ENCODE results near the gene CPNE4.

The CPNE4 gene

DNA sequence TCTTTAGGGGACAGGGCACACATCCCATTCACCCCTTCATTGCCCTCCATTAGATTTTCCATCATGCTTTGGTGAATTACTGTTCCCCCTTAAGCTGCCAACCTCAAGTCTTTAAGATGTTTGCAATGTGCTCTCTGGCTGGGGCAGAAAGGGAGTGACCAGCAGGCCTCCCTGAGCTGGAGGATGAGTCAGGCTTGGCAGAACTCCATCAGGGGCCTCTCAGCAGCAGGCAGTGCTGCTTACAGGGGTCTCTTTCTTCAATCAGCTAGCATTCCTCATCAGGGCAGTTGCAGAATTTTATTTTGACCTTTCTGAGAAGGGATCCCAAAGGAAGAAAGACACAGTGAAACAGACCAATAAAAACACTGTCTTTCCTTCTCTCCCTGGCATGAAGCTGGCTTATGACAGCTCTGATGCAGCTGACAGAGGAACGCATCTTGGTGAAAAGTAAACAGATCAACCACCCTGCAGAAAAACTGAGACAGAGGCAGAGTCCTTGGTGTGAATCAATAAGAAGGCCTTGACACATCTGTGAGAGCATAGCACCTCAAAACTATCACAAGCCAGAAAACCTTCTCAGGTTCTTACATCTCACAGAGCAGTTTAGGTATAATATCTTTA lies 443.3 kb downstream of the CPNE4 start:
- Histone ChIP-seq H3K9ac (ENCODE audit: low read depth, low read length) (no peak overlapping the region), H3K9me3 (replicated peaks; ENCODE audit: low read length) (no peaks in the 10 kb centered on the region), H3K4me2 (ENCODE audit: low read length) (no peak overlapping the region), H3K27me3 (ENCODE audit: control insufficient read depth, insufficient read depth, low read length) (no peaks in the 10 kb centered on the region), H3K4me3 (ENCODE audit: low read length) (no peak overlapping the region), H3K4me1 (ENCODE audit: control insufficient read depth, insufficient read depth, low read length) (peaks cover 9% of the 10 kb centered on the region), H3K36me3 (ENCODE audit: insufficient read depth, low read length) (no peaks in the 10 kb centered on the region)

DNA sequence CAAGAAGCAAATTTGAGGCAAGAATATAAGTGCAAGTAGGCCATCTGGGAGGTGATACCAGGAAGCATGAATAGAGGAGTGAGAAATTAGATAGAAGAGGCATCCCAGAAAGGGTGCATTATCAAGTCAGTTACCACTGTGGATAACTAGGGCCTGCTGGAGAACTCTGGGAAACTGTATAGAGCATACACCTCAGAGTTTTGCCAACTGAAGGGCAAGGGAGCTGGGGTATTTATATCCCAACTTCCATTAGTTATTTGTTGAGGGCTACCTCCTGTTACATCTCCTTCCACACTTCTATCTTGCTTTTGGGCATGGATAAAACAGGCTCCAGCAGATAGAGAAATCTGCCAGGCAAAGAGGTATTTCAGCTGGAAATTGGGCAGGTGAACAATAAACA lies 448.5 kb downstream of the CPNE4 start:
- no peaks in the 10 kb centered on the region for H3K27me3 ChIP-seq (ENCODE audit: control insufficient read depth, insufficient read depth, low read length)
- no peak overlapping the region for H3K4me3 ChIP-seq (ENCODE audit: low read length)
- no peaks in the 10 kb centered on the region for H3K9me3 ChIP-seq (replicated peaks; ENCODE audit: low read length)
- H3K4me1 ChIP-seq (ENCODE audit: control insufficient read depth, insufficient read depth, low read length) = peaks cover 5% of the 10 kb centered on the region
- no peak overlapping the region for H3K4me2 ChIP-seq (ENCODE audit: low read length)
- H3K9ac ChIP-seq (ENCODE audit: low read depth, low read length) = no peak overlapping the region
- no peaks in the 10 kb centered on the region for H3K36me3 ChIP-seq (ENCODE audit: insufficient read depth, low read length)

DNA sequence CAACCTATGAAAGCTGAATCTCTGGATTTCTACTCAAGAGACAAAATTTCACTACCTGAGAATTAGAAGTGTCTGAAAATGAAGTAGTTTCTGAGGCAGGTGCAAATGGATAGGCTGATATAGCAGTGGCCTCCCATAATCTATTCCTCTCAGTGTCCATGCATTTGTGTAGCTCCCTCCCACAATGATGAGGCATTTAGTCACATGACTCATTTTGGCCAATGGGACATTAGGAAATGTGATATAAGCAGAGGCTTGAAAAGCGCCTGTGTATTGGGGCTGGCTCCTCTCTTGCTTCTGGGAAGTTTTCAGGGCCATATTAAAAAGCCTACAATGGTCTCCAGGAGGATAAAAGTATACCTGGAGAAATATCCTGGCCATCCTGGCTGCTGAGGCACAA lies 452.4 kb downstream of the CPNE4 start:
- Histone ChIP-seq H3K9ac (ENCODE audit: low read depth, low read length) (no peak overlapping the region), H3K4me2 (ENCODE audit: low read length) (no peak overlapping the region), H3K4me3 (ENCODE audit: low read length) (no peak overlapping the region), H3K9me3 (replicated peaks; ENCODE audit: low read length) (no peaks in the 10 kb centered on the region), H3K4me1 (ENCODE audit: control insufficient read depth, insufficient read depth, low read length) (no peaks in the 10 kb centered on the region), H3K27me3 (ENCODE audit: control insufficient read depth, insufficient read depth, low read length) (no peaks in the 10 kb centered on the region), H3K36me3 (ENCODE audit: insufficient read depth, low read length) (no peaks in the 10 kb centered on the region)

DNA sequence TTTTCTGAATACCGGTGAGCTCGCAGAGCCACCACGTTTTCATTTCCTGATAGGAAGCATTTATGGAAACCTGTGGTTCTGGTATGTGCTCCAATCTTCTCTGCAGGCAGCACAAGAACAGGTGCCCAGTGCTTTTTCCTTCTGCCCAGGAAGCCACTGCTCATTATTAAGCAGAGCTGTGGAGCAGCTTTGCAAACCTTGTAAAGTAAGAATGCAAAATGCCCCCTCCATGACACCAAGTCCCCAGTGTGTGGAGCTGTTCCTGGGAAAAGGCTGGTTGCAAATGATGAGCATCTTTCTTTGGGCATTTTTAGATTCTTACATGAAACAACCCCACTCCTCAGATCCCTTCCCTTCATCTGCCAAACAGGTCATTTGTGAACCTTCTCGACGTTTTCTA lies 466.4 kb downstream of the CPNE4 start:
- Histone ChIP-seq H3K9ac (ENCODE audit: low read depth, low read length) (no peak overlapping the region), H3K4me2 (ENCODE audit: low read length) (no peak overlapping the region), H3K9me3 (replicated peaks; ENCODE audit: low read length) (no peaks in the 10 kb centered on the region), H3K27me3 (ENCODE audit: control insufficient read depth, insufficient read depth, low read length) (no peaks in the 10 kb centered on the region), H3K4me1 (ENCODE audit: control insufficient read depth, insufficient read depth, low read length) (no peaks in the 10 kb centered on the region), H3K4me3 (ENCODE audit: low read length) (no peak overlapping the region), H3K36me3 (ENCODE audit: insufficient read depth, low read length) (no peaks in the 10 kb centered on the region)

DNA sequence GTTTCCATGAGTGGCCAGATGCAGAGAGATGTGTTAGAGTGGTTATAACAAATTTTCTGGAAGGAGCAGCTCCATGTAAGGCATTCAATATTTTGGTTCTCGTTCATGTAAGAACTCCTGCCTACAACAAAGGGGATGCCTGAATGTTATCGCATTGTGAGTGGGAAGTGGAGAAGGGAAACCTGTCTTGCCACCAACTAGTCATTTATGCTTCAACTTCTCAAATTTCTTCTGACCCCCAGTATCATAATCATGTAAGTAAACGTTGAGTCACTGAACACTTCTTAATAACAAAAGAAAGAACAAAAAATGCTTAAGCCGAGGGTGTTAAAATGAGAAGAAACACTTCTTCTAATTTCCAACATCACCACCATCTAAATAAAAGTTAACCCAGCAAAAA lies 470.0 kb downstream of the CPNE4 start:
- Histone ChIP-seq H3K36me3 (ENCODE audit: insufficient read depth, low read length) (no peaks in the 10 kb centered on the region), H3K9me3 (replicated peaks; ENCODE audit: low read length) (no peaks in the 10 kb centered on the region), H3K9ac (ENCODE audit: low read depth, low read length) (no peak overlapping the region), H3K4me2 (ENCODE audit: low read length) (no peak overlapping the region), H3K4me3 (ENCODE audit: low read length) (no peak overlapping the region), H3K27me3 (ENCODE audit: control insufficient read depth, insufficient read depth, low read length) (peaks cover 4% of the 10 kb centered on the region), H3K4me1 (ENCODE audit: control insufficient read depth, insufficient read depth, low read length) (no peaks in the 10 kb centered on the region)

DNA sequence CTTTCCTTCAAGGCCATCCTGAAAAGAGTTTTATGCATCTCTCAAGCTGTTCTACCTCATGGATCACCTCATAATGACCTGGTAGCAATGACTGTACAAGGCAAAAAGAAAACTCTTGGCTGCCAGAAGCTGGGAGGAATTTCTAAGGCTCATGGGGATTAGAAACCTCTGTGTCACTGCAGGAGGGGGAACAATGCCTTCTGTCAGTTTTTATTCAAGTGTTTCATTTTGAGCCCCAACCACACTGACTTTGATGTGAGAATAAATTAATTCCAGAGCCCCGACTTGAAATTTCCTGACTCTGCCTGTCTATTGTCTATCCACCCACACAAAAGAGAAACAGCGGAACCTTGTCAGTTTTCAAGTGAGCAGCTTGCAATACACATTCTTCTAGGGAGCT lies 473.3 kb downstream of the CPNE4 start:
- Histone ChIP-seq H3K9me3 (replicated peaks; ENCODE audit: low read length) (no peaks in the 10 kb centered on the region), H3K27me3 (ENCODE audit: control insufficient read depth, insufficient read depth, low read length) (peaks cover 4% of the 10 kb centered on the region), H3K36me3 (ENCODE audit: insufficient read depth, low read length) (no peaks in the 10 kb centered on the region), H3K9ac (ENCODE audit: low read depth, low read length) (no peak overlapping the region), H3K4me2 (ENCODE audit: low read length) (no peak overlapping the region), H3K4me1 (ENCODE audit: control insufficient read depth, insufficient read depth, low read length) (no peaks in the 10 kb centered on the region), H3K4me3 (ENCODE audit: low read length) (no peak overlapping the region)

DNA sequence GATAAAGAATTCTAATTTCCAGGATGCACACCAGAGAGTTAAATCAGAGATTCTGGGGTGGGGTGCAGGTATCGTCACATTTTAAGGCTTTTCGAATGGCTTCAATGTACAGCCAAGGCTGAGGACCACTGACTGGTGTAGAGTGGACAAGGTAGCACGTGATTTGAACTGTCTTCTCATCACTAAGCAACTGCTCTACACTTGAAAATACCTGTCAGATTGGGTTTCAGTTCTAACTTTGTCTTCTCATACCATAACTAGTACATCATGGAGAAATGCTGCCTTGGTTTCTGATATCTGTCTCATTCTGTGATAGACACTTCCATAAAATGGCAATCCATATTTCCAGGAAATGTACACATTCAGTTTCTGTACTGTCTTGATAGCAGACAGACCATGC lies 474.0 kb downstream of the CPNE4 start:
- H3K36me3 ChIP-seq (ENCODE audit: insufficient read depth, low read length) = no peaks in the 10 kb centered on the region
- no peaks in the 10 kb centered on the region for H3K9me3 ChIP-seq (replicated peaks; ENCODE audit: low read length)
- H3K27me3 ChIP-seq (ENCODE audit: control insufficient read depth, insufficient read depth, low read length) = peaks cover 4% of the 10 kb centered on the region
- no peaks in the 10 kb centered on the region for H3K4me1 ChIP-seq (ENCODE audit: control insufficient read depth, insufficient read depth, low read length)
- H3K4me2 ChIP-seq (ENCODE audit: low read length) = no peak overlapping the region
- H3K9ac ChIP-seq (ENCODE audit: low read depth, low read length) = no peak overlapping the region
- no peak overlapping the region for H3K4me3 ChIP-seq (ENCODE audit: low read length)

DNA sequence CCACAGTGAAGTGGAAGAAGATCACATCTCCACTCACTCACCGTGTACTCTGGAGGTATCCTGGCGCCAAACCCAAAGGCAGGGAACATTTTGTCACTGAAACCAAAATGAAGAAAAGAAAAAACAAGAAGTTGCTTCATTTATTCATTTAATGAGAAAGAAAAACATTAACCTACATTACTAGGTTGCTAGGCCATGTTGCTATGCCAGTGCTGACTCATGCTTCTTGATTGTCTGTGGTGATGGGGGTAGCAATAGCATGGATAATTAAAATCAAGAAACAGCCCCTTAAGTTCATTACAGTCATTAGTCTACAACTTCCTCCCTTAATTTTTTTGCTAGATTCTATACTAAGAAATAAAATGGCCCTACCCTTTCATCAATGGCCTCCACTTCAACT lies 479.4 kb downstream of the CPNE4 start:
- Histone ChIP-seq H3K9ac (ENCODE audit: low read depth, low read length) (no peak overlapping the region), H3K4me2 (ENCODE audit: low read length) (no peak overlapping the region), H3K4me3 (ENCODE audit: low read length) (no peak overlapping the region), H3K9me3 (replicated peaks; ENCODE audit: low read length) (no peaks in the 10 kb centered on the region), H3K27me3 (ENCODE audit: control insufficient read depth, insufficient read depth, low read length) (no peaks in the 10 kb centered on the region), H3K36me3 (ENCODE audit: insufficient read depth, low read length) (no peaks in the 10 kb centered on the region), H3K4me1 (ENCODE audit: control insufficient read depth, insufficient read depth, low read length) (peaks cover 4% of the 10 kb centered on the region)

DNA sequence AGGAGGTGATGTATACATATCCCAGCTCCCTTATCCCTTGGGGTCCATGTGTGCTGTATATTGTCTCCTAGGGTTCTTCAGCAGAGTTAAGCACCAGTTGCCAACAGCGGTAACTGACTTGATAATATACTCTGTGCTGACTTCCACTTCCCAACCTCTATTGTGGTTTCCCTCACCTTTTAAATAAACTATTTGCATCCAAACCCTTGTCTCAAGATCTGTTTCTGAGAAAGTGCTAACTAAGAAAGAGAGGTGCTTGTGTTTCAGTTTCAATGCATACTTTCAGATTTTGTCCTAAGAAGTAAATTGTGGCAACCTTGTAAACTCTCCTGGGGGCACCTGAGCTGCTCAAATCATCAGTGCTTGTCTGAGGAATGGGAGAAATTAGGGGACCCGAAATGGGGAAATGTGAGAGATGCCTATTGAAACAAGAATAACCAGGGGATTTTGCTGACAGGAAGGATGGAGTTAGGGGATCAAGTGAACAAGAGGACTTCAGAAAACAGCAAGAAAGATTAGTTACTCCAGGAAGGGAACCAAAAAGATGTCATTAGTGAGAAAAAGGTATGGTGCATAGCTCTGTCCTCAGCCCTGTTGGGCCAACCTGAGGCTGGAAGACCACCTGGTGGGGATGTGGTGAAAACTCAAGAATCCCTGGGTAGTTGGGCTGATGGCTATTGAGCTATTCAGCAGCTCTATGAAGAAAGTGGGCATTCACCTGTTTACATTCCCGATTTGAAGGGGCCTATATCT lies 481.1 kb downstream of the CPNE4 start:
- H3K27me3 ChIP-seq (ENCODE audit: control insufficient read depth, insufficient read depth, low read length) = no peaks in the 10 kb centered on the region

DNA sequence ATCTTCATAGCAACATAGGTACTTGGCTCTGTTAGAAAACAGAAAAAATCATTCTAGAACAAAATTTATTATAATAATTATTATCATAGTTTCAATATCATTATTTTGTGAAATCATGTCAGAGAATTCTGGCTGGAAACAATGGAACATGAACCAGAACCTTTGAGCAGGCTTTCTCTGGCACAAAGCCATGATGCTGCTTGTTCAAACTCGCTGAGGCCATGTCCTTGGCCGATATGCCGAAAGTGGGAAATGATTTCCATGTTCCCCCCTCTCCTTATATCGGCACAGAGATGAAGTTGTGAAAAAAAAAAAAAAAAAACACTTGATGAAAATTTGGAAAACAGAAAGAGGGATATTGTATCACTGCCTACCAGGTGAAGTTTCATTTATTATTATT lies 483.1 kb downstream of the CPNE4 start:
- Histone ChIP-seq H3K27me3 (ENCODE audit: control insufficient read depth, insufficient read depth, low read length) (no peaks in the 10 kb centered on the region), H3K4me1 (ENCODE audit: control insufficient read depth, insufficient read depth, low read length) (peaks cover 4% of the 10 kb centered on the region), H3K36me3 (ENCODE audit: insufficient read depth, low read length) (no peaks in the 10 kb centered on the region)

More for the DNA sequence above, 481.1 kb downstream of the CPNE4 start:
- Histone ChIP-seq H3K4me2 (ENCODE audit: low read length) (no peak overlapping the region), H3K9ac (ENCODE audit: low read depth, low read length) (no peak overlapping the region), H3K4me1 (ENCODE audit: control insufficient read depth, insufficient read depth, low read length) (peaks cover 4% of the 10 kb centered on the region), H3K36me3 (ENCODE audit: insufficient read depth, low read length) (no peaks in the 10 kb centered on the region), H3K4me3 (ENCODE audit: low read length) (no peak overlapping the region), H3K9me3 (replicated peaks; ENCODE audit: low read length) (no peaks in the 10 kb centered on the region)

DNA sequence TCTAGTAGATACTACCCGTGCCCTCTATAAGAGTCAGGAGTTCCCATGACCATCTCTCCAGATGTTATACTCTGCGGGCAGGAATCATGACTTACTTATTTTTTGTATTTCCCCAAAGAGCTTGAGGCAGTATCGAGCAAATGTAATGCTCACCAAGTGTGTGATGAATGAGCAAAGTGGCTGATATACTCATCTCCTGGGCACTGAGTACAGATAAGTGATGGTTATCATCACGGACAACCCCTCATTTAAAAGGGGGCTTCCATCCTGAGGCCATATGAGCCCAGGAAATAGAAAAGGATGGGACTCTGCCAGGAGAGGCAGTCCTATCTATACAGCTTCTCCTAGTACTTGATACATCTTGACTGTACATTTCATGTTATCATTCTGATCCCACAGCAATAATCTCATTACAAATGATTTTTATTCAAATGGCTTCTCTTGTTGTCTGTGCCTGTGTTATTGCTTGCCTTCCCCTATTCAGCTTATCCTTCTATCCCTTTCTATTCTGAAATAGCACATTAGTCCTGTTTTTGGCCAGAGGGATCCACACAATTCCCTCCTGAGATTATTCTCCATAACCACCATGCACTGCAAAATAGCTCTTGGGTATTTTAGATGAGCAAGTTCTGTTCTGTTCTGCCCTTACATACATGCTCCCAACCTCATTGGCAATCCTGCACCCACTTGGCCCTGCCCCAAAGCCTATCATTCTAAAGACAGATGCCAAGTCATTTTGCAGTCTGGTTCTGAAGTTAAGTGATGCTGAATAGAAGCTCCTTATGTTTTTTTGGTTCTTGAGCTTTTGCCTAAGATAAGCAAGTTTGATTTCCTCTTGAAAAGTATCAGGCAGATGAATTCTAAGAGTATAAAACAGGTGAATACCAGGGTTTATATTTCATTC lies 484.0 kb downstream of the CPNE4 start:
- H3K36me3 ChIP-seq (ENCODE audit: insufficient read depth, low read length) = no peaks in the 10 kb centered on the region
- H3K4me2 ChIP-seq (ENCODE audit: low read length) = no peak overlapping the region
- no peak overlapping the region for H3K4me3 ChIP-seq (ENCODE audit: low read length)
- no peaks in the 10 kb centered on the region for H3K9me3 ChIP-seq (replicated peaks; ENCODE audit: low read length)
- H3K4me1 ChIP-seq (ENCODE audit: control insufficient read depth, insufficient read depth, low read length) = peaks cover 4% of the 10 kb centered on the region
- no peak overlapping the region for H3K9ac ChIP-seq (ENCODE audit: low read depth, low read length)
- no peaks in the 10 kb centered on the region for H3K27me3 ChIP-seq (ENCODE audit: control insufficient read depth, insufficient read depth, low read length)

More for the DNA sequence above, 483.1 kb downstream of the CPNE4 start:
- Histone ChIP-seq H3K9me3 (replicated peaks; ENCODE audit: low read length) (no peaks in the 10 kb centered on the region), H3K4me2 (ENCODE audit: low read length) (no peak overlapping the region), H3K9ac (ENCODE audit: low read depth, low read length) (no peak overlapping the region), H3K4me3 (ENCODE audit: low read length) (no peak overlapping the region)

Data from skeletal muscle satellite cell (primary cell).